ENCODE results near the gene ZNF19. TPM values are rescaled to one million over a fixed set of nuclear protein-coding genes. Genes with fewer than 3 reads are reported as not detected.

Gene ZNF19
- total RNA-seq, 1 experiment from 2014 or later, result 5.4 TPM

DNA sequence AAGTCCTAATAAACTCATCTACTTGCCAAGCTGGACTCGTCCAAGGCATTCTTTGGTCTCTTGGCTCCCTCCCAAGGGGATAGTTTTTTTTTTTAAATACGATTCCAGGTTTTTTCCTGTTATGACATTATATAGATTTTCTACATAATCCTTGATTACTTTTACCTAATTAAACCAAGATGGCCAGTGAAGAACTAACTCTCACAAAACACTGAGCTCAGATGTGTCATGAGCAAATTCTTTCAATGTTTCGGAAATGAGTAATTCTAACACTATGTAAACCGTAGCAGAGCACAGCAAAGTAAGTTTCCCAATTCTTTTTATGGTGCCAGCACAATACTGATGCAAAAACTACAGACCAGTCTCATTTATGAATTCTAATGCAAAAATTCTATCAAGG is 28.9 kb downstream of the ZNF19 start (continued):
- TF ChIP-seq SRF (IDR thresholded peaks at IDR 0.05; ENCODE audit: low read depth) (no peak), JUND (IDR thresholded peaks at IDR 0.05) (no peak), CBX3 (IDR thresholded peaks at IDR 0.05; ENCODE audit: low read depth) (no peak)
- TF ChIP-seq, protein P1, sequence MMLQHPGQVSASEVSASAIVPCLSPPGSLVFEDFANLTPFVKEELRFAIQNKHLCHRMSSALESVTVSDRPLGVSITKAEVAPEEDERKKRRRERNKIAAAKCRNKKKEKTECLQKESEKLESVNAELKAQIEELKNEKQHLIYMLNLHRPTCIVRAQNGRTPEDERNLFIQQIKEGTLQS (IDR thresholded peaks at IDR 0.05), result no peak

DNA sequence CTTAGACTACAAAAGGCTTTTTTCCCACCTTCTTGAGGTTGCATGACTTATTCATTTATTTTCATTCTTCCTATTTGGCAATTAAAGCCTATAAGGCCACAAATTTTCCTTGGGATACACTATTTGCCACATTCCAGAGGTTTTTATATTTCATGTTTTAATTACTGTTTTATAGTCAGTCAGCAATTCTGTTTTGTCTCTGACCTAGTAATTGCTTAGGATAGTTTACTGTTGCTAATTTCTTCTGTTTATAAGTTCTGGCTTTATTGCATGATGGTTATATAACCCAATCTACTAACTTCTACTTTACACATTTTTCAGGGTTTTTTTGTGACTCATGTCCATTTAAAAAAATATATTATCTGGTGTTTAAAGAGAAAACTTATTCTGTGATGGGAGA is 29.6 kb downstream of the ZNF19 start:
- no peaks in the 10 kb centered on the region for H3K36me3 ChIP-seq (ENCODE audit: control insufficient read depth in 1 of 2, insufficient read depth in 2 of 2, low read length in 2 of 2)
- 0 out of 2 replicates have a peak, but pooled peaks cover 6% of the 10 kb centered on the region for H4K20me1 ChIP-seq (ENCODE audit: insufficient read depth)
- ChIA-PET POLR2A (no interaction called here), RAD21 (ENCODE audit: low non-redundant PET in 1 of 2, low total read pairs in 2 of 2, uncharacterized antibody in 2 of 2, unreplicated experiment in 2 of 2) (no interaction called here), CTCF (no interaction called here)
- intact Hi-C loops (cut with micrococcal nuclease), result no loop called here
- no peaks in the 10 kb centered on the region for H3K9me2 ChIP-seq (ENCODE audit: insufficient read depth)
- no peak overlapping the region for H3K4me2 ChIP-seq (ENCODE audit: low read length)
- no peaks in the 10 kb centered on the region for H3K27me3 ChIP-seq (ENCODE audit: insufficient read depth, low read length)
- DNase-seq (ENCODE audit: low read depth, low spot score) (no peak), ATAC-seq (no peak)
- TF ChIP-seq ZNF274 (IDR thresholded peaks at IDR 0.05; ENCODE audit: low read depth, low read length) (no peak), YY1 (IDR thresholded peaks at IDR 0.05; ENCODE audit: extremely low read depth, insufficient replicate concordance, low read depth, low read length) (no peak), SRF (IDR thresholded peaks at IDR 0.05; ENCODE audit: low read depth) (no peak)
- no peak overlapping the region for H2AFZ ChIP-seq (ENCODE audit: low read depth, low read length, poor library complexity, severe bottlenecking)
- BruUV-seq (replicated peaks), result no TSS peak
- H3K79me2 ChIP-seq (ENCODE audit: insufficient read depth, low read length), result peaks cover 27% of the 10 kb centered on the region
- peaks cover 3 to 15% of the 10 kb centered on the region in 2 experiments; a peak in 3 of 4 replicates for H3K4me1 ChIP-seq (ENCODE audit: control insufficient read depth in 1 of 2, insufficient read depth in 2 of 2, low read length in 2 of 2)
- H3K9ac ChIP-seq (ENCODE audit: low read length), result no peak overlapping the region
- no peak overlapping the region for H3K4me3 ChIP-seq (replicated peaks in 1 of 2; ENCODE audit: low read depth in 1 of 2, low read length in 2 of 2)
- H3K9me3 ChIP-seq (ENCODE audit: control insufficient read depth in 1 of 2, insufficient read depth in 1 of 2, low read depth in 1 of 2, low read length in 2 of 2), result no peaks in the 10 kb centered on the region
- no peak overlapping the region for H3K27ac ChIP-seq (ENCODE audit: low read depth, low read length)

DNA sequence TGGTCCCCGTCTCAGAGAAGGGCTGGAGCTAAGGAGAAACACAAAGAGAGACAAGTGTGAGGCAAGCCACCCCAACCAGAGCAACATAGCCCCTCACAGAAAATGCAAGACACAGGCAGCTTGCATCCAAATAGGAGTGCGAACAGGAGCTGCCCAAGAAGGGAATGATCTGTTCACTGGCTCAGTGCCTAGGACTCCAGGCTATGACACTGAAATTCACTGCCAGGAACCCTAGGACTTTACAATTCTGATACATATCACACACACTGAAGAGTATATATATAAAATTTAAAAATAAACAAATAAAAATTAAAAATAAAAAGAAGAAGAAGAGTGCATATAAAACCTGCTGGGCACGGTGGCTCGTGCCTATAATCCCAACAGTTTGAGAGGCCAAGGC is 32.3 kb downstream of the ZNF19 start:
- Histone ChIP-seq H4K20me1 (ENCODE audit: insufficient read depth) (0 out of 2 replicates have a peak, but pooled peaks cover 6% of the 10 kb centered on the region), H3K79me2 (ENCODE audit: insufficient read depth, low read length) (peaks cover 26% of the 10 kb centered on the region), H3K36me3 (ENCODE audit: control insufficient read depth in 1 of 2, insufficient read depth in 2 of 2, low read length in 2 of 2) (peaks cover 2 to 10% of the 10 kb centered on the region in 2 experiments; a peak in 2 of 4 replicates), H3K9me2 (ENCODE audit: insufficient read depth) (no peaks in the 10 kb centered on the region), H3K4me2 (ENCODE audit: low read length) (no peak overlapping the region), H3K27ac (ENCODE audit: low read depth, low read length) (no peak overlapping the region), H3K4me3 (replicated peaks in 1 of 2; ENCODE audit: low read depth in 1 of 2, low read length in 2 of 2) (no peak overlapping the region), H3K27me3 (ENCODE audit: insufficient read depth, low read length) (no peaks in the 10 kb centered on the region), H3K4me1 (ENCODE audit: control insufficient read depth in 1 of 2, insufficient read depth in 2 of 2, low read length in 2 of 2) (peaks cover 3 to 9% of the 10 kb centered on the region in 2 experiments; a peak in 3 of 4 replicates), H2AFZ (ENCODE audit: low read depth, low read length, poor library complexity, severe bottlenecking) (no peak overlapping the region), H3K9ac (ENCODE audit: low read length) (no peak overlapping the region), H3K9me3 (ENCODE audit: control insufficient read depth in 1 of 2, insufficient read depth in 1 of 2, low read depth in 1 of 2, low read length in 2 of 2) (no peaks in the 10 kb centered on the region)
- ChIA-PET POLR2A (interaction anchor here (0.6 kb wide), 1 partner anchor 20 kb away, joined by 3 read pairs; no protein-coding TSS in a partner anchor), CTCF (no interaction called here), RAD21 (ENCODE audit: low non-redundant PET in 1 of 2, low total read pairs in 2 of 2, uncharacterized antibody in 2 of 2, unreplicated experiment in 2 of 2) (no interaction called here)
- DNase-seq (ENCODE audit: low read depth, low spot score) (no peak), ATAC-seq (no peak)
- BruUV-seq (replicated peaks), result no TSS peak
- no peak for TF ChIP-seq SRF (IDR thresholded peaks at IDR 0.05; ENCODE audit: low read depth)
- no peak for TF ChIP-seq CBX3 (IDR thresholded peaks at IDR 0.05; ENCODE audit: low read depth)
- TF ChIP-seq SP1 (IDR thresholded peaks at IDR 0.05; ENCODE audit: low read depth), result no peak
- no peak for TF ChIP-seq EZH2phosphoT487 (IDR thresholded peaks at IDR 0.05; ENCODE audit: borderline replicate concordance)
- no peak for TF ChIP-seq YY1 (IDR thresholded peaks at IDR 0.05; ENCODE audit: extremely low read depth, insufficient replicate concordance, low read depth, low read length)
- no peak for TF ChIP-seq EZH2 (IDR thresholded peaks at IDR 0.05)
- no peak for TF ChIP-seq EGR1 (IDR thresholded peaks at IDR 0.05; ENCODE audit: low read depth)
- TF ChIP-seq ELF1 (IDR thresholded peaks at IDR 0.05; ENCODE audit: borderline replicate concordance, low read depth), result no peak
- no peak for TF ChIP-seq ZFX (IDR thresholded peaks at IDR 0.05)
- no peak for TF ChIP-seq CEBPB (IDR thresholded peaks at IDR 0.05; ENCODE audit: low read depth)
- no peak for TF ChIP-seq POLR2AphosphoS5 (IDR thresholded peaks at IDR 0.05; ENCODE audit: low read depth, low read length)
- TF ChIP-seq, protein P2, sequence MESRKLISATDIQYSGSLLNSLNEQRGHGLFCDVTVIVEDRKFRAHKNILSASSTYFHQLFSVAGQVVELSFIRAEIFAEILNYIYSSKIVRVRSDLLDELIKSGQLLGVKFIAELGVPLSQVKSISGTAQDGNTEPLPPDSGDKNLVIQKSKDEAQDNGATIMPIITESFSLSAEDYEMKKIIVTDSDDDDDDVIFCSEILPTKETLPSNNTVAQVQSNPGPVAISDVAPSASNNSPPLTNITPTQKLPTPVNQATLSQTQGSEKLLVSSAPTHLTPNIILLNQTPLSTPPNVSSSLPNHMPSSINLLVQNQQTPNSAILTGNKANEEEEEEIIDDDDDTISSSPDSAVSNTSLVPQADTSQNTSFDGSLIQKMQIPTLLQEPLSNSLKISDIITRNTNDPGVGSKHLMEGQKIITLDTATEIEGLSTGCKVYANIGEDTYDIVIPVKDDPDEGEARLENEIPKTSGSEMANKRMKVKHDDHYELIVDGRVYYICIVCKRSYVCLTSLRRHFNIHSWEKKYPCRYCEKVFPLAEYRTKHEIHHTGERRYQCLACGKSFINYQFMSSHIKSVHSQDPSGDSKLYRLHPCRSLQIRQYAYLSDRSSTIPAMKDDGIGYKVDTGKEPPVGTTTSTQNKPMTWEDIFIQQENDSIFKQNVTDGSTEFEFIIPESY (IDR thresholded peaks at IDR 0.05; ENCODE audit: extremely low read depth, insufficient replicate concordance, low read length), result no peak
- no peak for TF ChIP-seq POLR2A (IDR thresholded peaks at IDR 0.05; ENCODE audit: borderline replicate concordance, extremely low read depth, insufficient read depth, insufficient read length)
- TF ChIP-seq, protein P3, sequence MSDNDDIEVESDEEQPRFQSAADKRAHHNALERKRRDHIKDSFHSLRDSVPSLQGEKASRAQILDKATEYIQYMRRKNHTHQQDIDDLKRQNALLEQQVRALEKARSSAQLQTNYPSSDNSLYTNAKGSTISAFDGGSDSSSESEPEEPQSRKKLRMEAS (IDR thresholded peaks at IDR 0.05), result no peak
- TF ChIP-seq JUND (IDR thresholded peaks at IDR 0.05), result no peak
- intact Hi-C loops (cut with micrococcal nuclease), result no loop called here
